GM23248 (cell line): ENCODE data around the gene AQP2. TPM values are rescaled to one million over a fixed set of nuclear protein-coding genes. Genes with fewer than 3 reads are reported as not detected.
A peak's percentile ranks its signal among the peaks of the same experiment; 100 is the strongest.

Source experiments
- DNase-seq: peaks from one replicate; pipeline ENCODE4 v3.0.0-alpha.2; 2015
- H2AFZ ChIP-seq: fragments of 200-600 bp; sonication (generic); 2 replicates; pipeline ENCODE4 v1.6.1; 2016; ENCODE audit warnings: antibody characterized with exemption
- H3F3A ChIP-seq: fragments of 200-600 bp; sonication (generic); 2 replicates; pipeline ENCODE4 v1.6.1; 2016; ENCODE audit warnings: mild to moderate bottlenecking, antibody characterized with exemption, mixed run types; ENCODE audit not compliant: insufficient read depth
- H3K27ac ChIP-seq: fragments of 200-600 bp; sonication (generic); 2 replicates; pipeline ENCODE4 v1.5.1; 2016; ENCODE audit warnings: mild to moderate bottlenecking
- H3K27me3 ChIP-seq: fragments of 200-600 bp; sonication (generic); replicated peaks from 2 replicates; pipeline ENCODE4 v1.6.1; 2016; ENCODE audit warnings: mild to moderate bottlenecking; ENCODE audit not compliant: insufficient read depth
- H3K36me3 ChIP-seq: fragments of 200-600 bp; sonication (generic); 2 replicates; pipeline ENCODE4 v1.6.1; 2016; ENCODE audit warnings: low read depth, mild to moderate bottlenecking
- H3K4me1 ChIP-seq: fragments of 200-600 bp; sonication (generic); 2 replicates; pipeline ENCODE4 v1.6.1; 2016; ENCODE audit warnings: mild to moderate bottlenecking; ENCODE audit not compliant: insufficient read depth
- H3K4me2 ChIP-seq: fragments of 200-600 bp; sonication (generic); one replicate; pipeline ENCODE4 v1.6.1; 2016; ENCODE audit warnings: mild to moderate bottlenecking; ENCODE audit not compliant: unreplicated experiment
- H3K4me3 ChIP-seq: fragments of 200-600 bp; sonication (generic); 2 replicates; pipeline ENCODE4 v1.5.1; 2016; ENCODE audit warnings: mild to moderate bottlenecking
- H3K79me2 ChIP-seq: fragments of 200-600 bp; sonication (generic); 2 replicates; pipeline ENCODE4 v1.6.1; 2016; ENCODE audit warnings: mild to moderate bottlenecking; ENCODE audit not compliant: insufficient read depth
- H3K9ac ChIP-seq: fragments of 200-600 bp; sonication (generic); 2 replicates; pipeline ENCODE4 v1.6.1; 2016; ENCODE audit warnings: mild to moderate bottlenecking
- H3K9me2 ChIP-seq: fragments of 200-600 bp; sonication (generic); 2 replicates; pipeline ENCODE4 v1.6.1; 2016; ENCODE audit warnings: mixed run types, mild to moderate bottlenecking, moderate library complexity; ENCODE audit not compliant: insufficient read depth
- H3K9me3 ChIP-seq: fragments of 200-600 bp; sonication (generic); one replicate; pipeline ENCODE4 v1.6.1; 2017; ENCODE audit warnings: low read depth
- H4K20me1 ChIP-seq: fragments of 200-600 bp; sonication (generic); 2 replicates; pipeline ENCODE4 v1.6.0; 2016; ENCODE audit not compliant: insufficient read depth
- EZH2 ChIP-seq: fragments of 200-600 bp; sonication (generic); IDR thresholded peaks from 2 replicates; pipeline ENCODE4 v1.6.1; 2018; ENCODE audit warnings: antibody characterized with exemption, mild to moderate bottlenecking; ENCODE audit not compliant: insufficient read depth, poor library complexity, severe bottlenecking
- EZH2phosphoT487 ChIP-seq: fragments of 200-600 bp; sonication (generic); IDR thresholded peaks from 2 replicates; pipeline ENCODE4 v1.6.1; 2018; ENCODE audit warnings: antibody characterized with exemption, moderate library complexity, mild to moderate bottlenecking, low read depth; ENCODE audit not compliant: insufficient read depth
- WGBS, 2 experiments: methylation state at CpG; one replicate each; pipeline ENCODE4 v1.1.6; 2015 to 2017; ENCODE audit warnings: low lambda C conversion rate in 2 of 2, low coverage in 1 of 2; ENCODE audit errors: missing lambda C conversion rate in 2 of 2; 5-methylcytosine and 5-hydroxymethylcytosine counted together
- in situ Hi-C: fragments of 300-500 bp; cut with MboI; formaldehyde crosslinking; loops from 2 replicates; pipeline ENCODE4 v1.15.0; 2020
- polyA plus RNA-seq: library from polyadenylated mRNA; unstranded; fragments of >200 nt; fragmentation: Nextera tagmentation; extraction: Ambion mirVana; gene quantifications from 2 replicates; pipeline ENCODE4 v1.2.1, GENCODE V29; 2016
- total RNA-seq: library from RNA; depleted of rRNA; stranded (reverse); fragments of >200 nt; shearing (Covaris generic); gene quantifications from 2 replicates; pipeline ENCODE4 v1.2.3, GENCODE V29; 2014

The AQP2 gene
- total and polyA plus RNA-seq, 2 experiments from 2014 or later: not detected

- no peaks in the 10 kb centered on the region for H3K9me3 ChIP-seq
- H3K4me1 ChIP-seq: peaks cover 25% of the 10 kb centered on the region
- H3K4me2 ChIP-seq: no peak overlapping the region
- peaks cover 25% of the 10 kb centered on the region for H3F3A ChIP-seq
- no peak for TF ChIP-seq EZH2
- TF ChIP-seq EZH2phosphoT487: no peak
- H3K27ac ChIP-seq: no peak overlapping the region
- H3K9me2 ChIP-seq: no peaks in the 10 kb centered on the region
- no peak overlapping the region for H3K9ac ChIP-seq
- no peaks in the 10 kb centered on the region for H4K20me1 ChIP-seq
- in situ Hi-C loops: no loop called here
- H3K27me3 ChIP-seq: no peaks in the 10 kb centered on the region
- DNase-seq: no peak
- H2AFZ ChIP-seq: no peak overlapping the region
- no peak overlapping the region for H3K4me3 ChIP-seq
- H3K79me2 ChIP-seq: no peaks in the 10 kb centered on the region
- 85 to 98% methylated on average over 3 of the region's 3 CpGs for WGBS, 2 experiments
- no peaks in the 10 kb centered on the region for H3K36me3 ChIP-seq
Measured at GRCh38 chr12:49979791-49980190, 29.3 kb downstream of the AQP2 start.

DNA sequence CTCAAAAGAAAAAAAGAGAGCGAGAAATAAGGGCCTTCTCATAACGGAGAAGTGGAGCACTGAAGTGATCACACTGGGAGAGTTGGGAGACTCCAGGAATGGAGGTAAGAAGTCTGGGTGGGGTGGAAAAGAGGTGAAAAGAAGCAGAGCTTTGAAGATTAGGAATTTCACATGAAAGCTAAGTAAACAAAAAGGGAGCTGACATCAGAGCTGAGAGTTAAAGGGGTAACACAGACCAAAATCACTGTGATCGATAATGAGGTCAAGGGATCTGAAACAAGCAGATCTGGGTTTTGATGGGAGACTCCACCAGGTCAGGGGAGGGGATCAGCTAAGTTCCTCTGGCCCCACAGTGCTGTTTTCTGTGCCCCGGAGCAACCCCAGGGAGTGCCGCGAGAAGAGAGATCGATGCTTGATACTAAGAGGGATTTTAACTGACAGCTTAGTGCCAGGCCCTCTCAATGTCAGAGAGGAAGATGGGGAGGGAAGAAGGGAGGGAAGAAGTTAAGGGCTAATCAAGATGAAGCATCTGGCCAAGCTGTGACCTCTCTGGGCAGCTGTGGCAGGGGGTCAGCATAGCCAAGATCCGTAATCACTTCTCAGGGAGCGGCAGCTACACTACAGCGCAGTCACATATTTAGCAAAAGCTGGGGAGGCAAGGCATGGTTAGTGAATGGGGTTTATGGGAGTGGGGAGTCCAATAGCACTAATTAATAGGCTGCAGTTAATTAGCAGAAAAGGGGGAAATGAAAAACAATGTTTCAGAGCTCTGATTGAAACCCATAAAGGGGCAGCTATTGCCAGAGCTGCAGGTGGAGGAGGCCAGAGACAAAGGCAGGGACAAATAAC lies 30.2 kb downstream of the AQP2 start:
- WGBS, 2 experiments: 94% methylated on average over 10 of the region's 10 CpGs
- no peaks in the 10 kb centered on the region for H3K79me2 ChIP-seq
- DNase-seq: no peak
- H3K27ac ChIP-seq: no peak overlapping the region
- no peak overlapping the region for H3K9ac ChIP-seq
- H3K36me3 ChIP-seq: no peaks in the 10 kb centered on the region
- H3K4me2 ChIP-seq: no peak overlapping the region
- in situ Hi-C loops: no loop called here
- H3K4me1 ChIP-seq: peaks cover 25% of the 10 kb centered on the region
- H4K20me1 ChIP-seq: no peaks in the 10 kb centered on the region
- H2AFZ ChIP-seq: no peak overlapping the region
- H3K4me3 ChIP-seq: no peak overlapping the region
- no peak for TF ChIP-seq EZH2
- TF ChIP-seq EZH2phosphoT487: no peak
- H3K27me3 ChIP-seq: no peaks in the 10 kb centered on the region
- no peaks in the 10 kb centered on the region for H3K9me2 ChIP-seq
- peaks cover 34% of the 10 kb centered on the region for H3F3A ChIP-seq
- H3K9me3 ChIP-seq: no peaks in the 10 kb centered on the region

DNA sequence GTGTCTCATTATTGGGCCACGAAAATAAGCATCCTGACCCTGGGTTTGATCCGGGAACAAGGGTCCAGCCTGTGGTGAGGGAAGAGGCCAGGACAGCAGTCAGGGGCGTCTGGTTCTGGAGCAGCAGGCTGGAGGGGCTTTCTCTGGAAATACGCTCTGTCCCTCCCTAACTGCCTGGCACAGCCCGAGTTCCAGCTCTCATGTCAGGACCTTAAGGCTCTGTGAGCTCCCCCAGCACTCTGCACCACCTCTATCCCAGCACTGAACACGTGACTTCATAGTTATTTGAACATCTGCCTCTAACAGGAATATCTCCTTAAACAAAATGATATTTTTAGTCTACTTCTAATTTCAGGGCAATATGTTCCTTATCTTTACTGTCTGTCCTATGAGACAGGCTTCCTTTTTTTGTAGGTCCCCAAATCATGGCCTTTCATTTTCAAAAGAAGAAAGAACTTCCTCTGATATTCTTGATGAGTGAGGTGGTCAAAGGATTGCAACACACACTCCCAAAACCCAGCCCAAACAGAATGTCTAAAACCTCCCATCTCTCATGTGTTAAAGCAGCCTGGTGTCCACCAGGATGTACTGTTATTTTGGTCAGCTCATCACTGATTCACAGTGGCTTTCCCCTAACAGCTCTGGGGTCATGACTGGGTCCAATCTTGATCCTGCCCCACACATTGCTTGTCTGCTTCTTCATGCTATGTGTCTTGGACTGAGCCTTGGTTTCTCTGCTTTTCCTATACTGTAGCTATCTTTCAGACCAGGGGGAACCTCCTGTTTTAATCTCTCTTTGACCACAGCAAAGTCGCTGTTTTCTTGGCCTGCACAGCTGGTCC lies 31.9 kb downstream of the AQP2 start:
- Histone ChIP-seq H2AFZ (0 out of 2 replicates have a peak overlapping the region, but pooled peaks have one; percentile 19), H3K36me3 (0 out of 2 replicates have a peak, but pooled peaks cover under 1% of the 10 kb centered on the region), H3K4me3 (no peak overlapping the region), H3K9ac (no peak overlapping the region), H3K79me2 (no peaks in the 10 kb centered on the region), H3K4me1 (peaks cover 25% of the 10 kb centered on the region), H3K4me2 (no peak overlapping the region), H3F3A (peaks cover 39% of the 10 kb centered on the region), H3K9me2 (no peaks in the 10 kb centered on the region), H3K9me3 (no peaks in the 10 kb centered on the region), H3K27ac (no peak overlapping the region; the same call in 1 of the 2 replicates), H3K27me3 (no peaks in the 10 kb centered on the region), H4K20me1 (no peaks in the 10 kb centered on the region)
- TF ChIP-seq EZH2 (no peak), EZH2phosphoT487 (no peak)
- WGBS, 2 experiments: 88 to 93% methylated on average over 7 of the region's 7 CpGs
- DNase-seq: peak; percentile 63
- in situ Hi-C loops: no loop called here

- H3K9ac ChIP-seq: no peak overlapping the region
- peak overlapping the region; percentile 30 for H3K4me3 ChIP-seq
Measured at GRCh38 chr12:49983892-49984291, 33.4 kb downstream of the AQP2 start.

More at GRCh38 chr12:49983892-49984291, 33.4 kb downstream of the AQP2 start:
- Histone ChIP-seq H3K4me2 (peak overlapping the region; percentile 47), H3K27ac (peak overlapping the region; percentile 23; the same call in 1 of the 2 replicates), H3K4me1 (peaks cover 25% of the 10 kb centered on the region), H3K9me3 (no peaks in the 10 kb centered on the region), H3K27me3 (no peaks in the 10 kb centered on the region), H3K79me2 (no peaks in the 10 kb centered on the region), H4K20me1 (no peaks in the 10 kb centered on the region), H3K9me2 (no peaks in the 10 kb centered on the region), H3F3A (peaks cover 39% of the 10 kb centered on the region), H3K36me3 (peaks cover 6% of the 10 kb centered on the region; the same call in 1 of the 2 replicates), H2AFZ (peak overlapping the region; percentile 57)
- DNase-seq: peak; percentile 87
- in situ Hi-C loops: no loop called here
- TF ChIP-seq EZH2phosphoT487 (no peak), EZH2 (no peak)
- WGBS, 2 experiments: 4 to 6% methylated on average over 8 of the region's 8 CpGs
